SK-N-SH (cell line): Measurements from ENCODE around the gene PSMD14. TPM values are rescaled to one million over a fixed set of nuclear protein-coding genes. Genes with fewer than 3 reads are reported as not detected.

ENCODE experiments used
- CTCF ChIA-PET: fragments of 300-600, 350-600 bp; formaldehyde crosslinking; extraction: SDS; loops from one replicate; lab custom pipeline; 2021; lab: Yijun Ruan, JAX
- POLR2A ChIA-PET: fragments of 350-600 bp; sonication (Branson Sonifier 250); formaldehyde crosslinking; extraction: SDS; loops from one replicate; lab custom pipeline; 2020; ENCODE audit warnings: antibody characterized with exemption, inconsistent platforms; lab: Yijun Ruan, JAX
- DNase-seq: peaks from one replicate; pipeline ENCODE4 v3.0.0; 2012
- H2AFZ ChIP-seq: fragments of 200-600 bp; sonication (generic); 2 replicates; pipeline ENCODE4 v1.8.1; 2016; ENCODE audit warnings: antibody characterized with exemption, mild to moderate bottlenecking, low read depth
- H3F3A ChIP-seq: fragments of 200-600 bp; sonication (generic); replicated peaks from 2 replicates; pipeline ENCODE3; 2016; ENCODE audit warnings: antibody characterized with exemption, mild to moderate bottlenecking; ENCODE audit not compliant: insufficient read depth
- H3K27ac ChIP-seq, 2 experiments: fragments of 200-500 bp in 1 of 2; fragments of 200-600 bp in 1 of 2; sonication (Bioruptor generic) in 1 of 2; sonication (generic), shearing (Covaris generic) in 1 of 2; 2 replicates each; pipeline versions ENCODE4 v1.5.1 to v1.6.1; 2014 to 2016; ENCODE audit warnings: low read depth in 2 of 2, inconsistent platforms in 1 of 2, low read length in 1 of 2, mild to moderate bottlenecking in 1 of 2, mixed read lengths in 1 of 2
- H3K27me3 ChIP-seq: fragments of 200-600 bp; sonication (generic), shearing (Covaris generic); 2 replicates; pipeline ENCODE4 v1.6.1; 2016; ENCODE audit warnings: mixed run types; ENCODE audit not compliant: insufficient read depth
- H3K36me3 ChIP-seq, 2 experiments: fragments of 200-500 bp in 1 of 2; fragments of 200-600 bp in 1 of 2; sonication (Bioruptor generic) in 1 of 2; sonication (generic) in 1 of 2; replicated peaks in 1 of 2; 2 replicates each; pipeline versions ENCODE3 to v1.5.1; 2014 to 2016; ENCODE audit warnings: low read length in 1 of 2, mild to moderate bottlenecking in 1 of 2; ENCODE audit not compliant: insufficient read depth in 2 of 2, control insufficient read depth in 1 of 2
- H3K4me1 ChIP-seq, 2 experiments: fragments of 200-500 bp in 1 of 2; fragments of 200-600 bp in 1 of 2; sonication (Bioruptor generic) in 1 of 2; sonication (generic), shearing (Covaris generic) in 1 of 2; 2 replicates each; pipeline versions ENCODE4 v1.5.1 to v1.6.1; 2014 to 2016; ENCODE audit warnings: low read depth in 1 of 2, low read length in 1 of 2, mixed run types in 1 of 2; ENCODE audit not compliant: insufficient read depth in 2 of 2, control insufficient read depth in 1 of 2
- H3K4me2 ChIP-seq: fragments of 200-600 bp; sonication (generic), shearing (Covaris generic); 2 replicates; pipeline ENCODE4 v1.6.1; 2017; ENCODE audit warnings: mixed run types
- H3K4me3 ChIP-seq, 2 experiments: fragments of 200-500 bp in 1 of 2; fragments of 200-600 bp in 1 of 2; sonication (Bioruptor generic) in 1 of 2; sonication (generic), shearing (Covaris generic) in 1 of 2; 2 replicates each; pipeline versions ENCODE4 v1.5.1 to v1.8.1; 2014 to 2016; ENCODE audit warnings: low read depth in 2 of 2, inconsistent platforms in 1 of 2, low read length in 1 of 2, mild to moderate bottlenecking in 1 of 2, mixed read lengths in 1 of 2, moderate library complexity in 1 of 2
- H3K79me2 ChIP-seq: fragments of 200-600 bp; sonication (generic); 2 replicates; pipeline ENCODE4 v1.8.1; 2017; ENCODE audit warnings: mild to moderate bottlenecking; ENCODE audit not compliant: insufficient read depth
- H3K9ac ChIP-seq: fragments of 200-600 bp; sonication (generic); 2 replicates; pipeline ENCODE4 v1.6.1; 2017; ENCODE audit warnings: mixed run types
- H3K9me2 ChIP-seq: fragments of 200-600 bp; sonication (generic); 2 replicates; pipeline ENCODE4 v1.6.1; 2017; ENCODE audit warnings: mixed run types
- H3K9me3 ChIP-seq: fragments of 200-600 bp; sonication (generic); 2 replicates; pipeline ENCODE4 v1.6.1; 2017; ENCODE audit warnings: mixed run types, mild to moderate bottlenecking, moderate library complexity
- H4K20me1 ChIP-seq: fragments of 200-600 bp; sonication (generic); 2 replicates; pipeline ENCODE4 v1.6.1; 2017; ENCODE audit warnings: mild to moderate bottlenecking, mixed run types; ENCODE audit not compliant: insufficient read depth
- EZH2phosphoT487 ChIP-seq: fragments of 200-600 bp; sonication (generic); IDR thresholded peaks from 2 replicates; pipeline ENCODE4 v1.6.1; 2017; ENCODE audit warnings: low read depth, mixed run types, mild to moderate bottlenecking, antibody characterized with exemption, moderate library complexity, borderline replicate concordance
- FOSL2 ChIP-seq: IDR thresholded peaks from 2 replicates; pipeline ENCODE4 v1.4.0; 2012; ENCODE audit warnings: low read depth, mild to moderate bottlenecking, moderate library complexity, borderline replicate concordance
- FOXJ3 ChIP-seq: sonication (generic); formaldehyde crosslinking; IDR thresholded peaks from 2 replicates; pipeline ENCODE4 v1.5.1; 2020; ENCODE audit warnings: mild to moderate bottlenecking, missing genetic modification reagents
- FOXM1 ChIP-seq: IDR thresholded peaks from 2 replicates; pipeline ENCODE4 v1.4.0; 2012; ENCODE audit warnings: low read depth, mild to moderate bottlenecking
- GABPA ChIP-seq: IDR thresholded peaks from 2 replicates; pipeline ENCODE4 v1.4.0; 2012; ENCODE audit warnings: low read depth, mild to moderate bottlenecking
- GATA2 ChIP-seq: sonication (generic); formaldehyde crosslinking; IDR thresholded peaks from 2 replicates; pipeline ENCODE4 v1.5.0; 2020; ENCODE audit warnings: mild to moderate bottlenecking, missing genetic modification reagents
- MEF2A ChIP-seq: IDR thresholded peaks from 2 replicates; pipeline ENCODE4 v1.4.0; 2012; ENCODE audit warnings: low read depth, borderline replicate concordance
- NRF1 ChIP-seq: IDR thresholded peaks from 2 replicates; pipeline ENCODE4 v1.6.1; 2012; ENCODE audit warnings: low read depth, mild to moderate bottlenecking, low read length
- RCOR1 ChIP-seq: fragments of 150-350 bp; IDR thresholded peaks from 2 replicates; pipeline ENCODE4 v1.6.1; 2017; ENCODE audit warnings: antibody characterized with exemption, low read length
- RFX5 ChIP-seq: IDR thresholded peaks from 2 replicates; pipeline ENCODE4 v1.6.1; 2012; ENCODE audit warnings: mild to moderate bottlenecking, improper control_type of control experiment, low read length
- SIN3A ChIP-seq: IDR thresholded peaks from 2 replicates; pipeline ENCODE4 v1.6.1; 2012; ENCODE audit warnings: low read depth, mild to moderate bottlenecking, low read length, moderate library complexity, borderline replicate concordance
- TCF12 ChIP-seq: IDR thresholded peaks from 2 replicates; pipeline ENCODE4 v1.4.0; 2012
- ZBTB33 ChIP-seq: IDR thresholded peaks from 2 replicates; pipeline ENCODE4 v1.4.0; 2012; ENCODE audit warnings: low read depth, borderline replicate concordance
- WGBS: methylation state at CpG from one replicate; pipeline ENCODE4 v1.1.6; 2017; ENCODE audit warnings: low lambda C conversion rate; 5-methylcytosine and 5-hydroxymethylcytosine counted together
- polyA plus RNA-seq, 3 experiments: library from polyadenylated mRNA; depleted of rRNA; stranded (reverse); fragments of >200 nt; gene quantifications; 2 replicates each; pipeline ENCODE4 v1.2.3, GENCODE V29; 2012
- TF ChIP-seq, protein P1 (sequence below): IDR thresholded peaks from 2 replicates; pipeline ENCODE4 v1.4.0; 2012; ENCODE audit warnings: low read depth
- TF ChIP-seq, protein P2 (sequence below): fragments of 150-350 bp; IDR thresholded peaks from 2 replicates; pipeline ENCODE4 v1.6.1; 2017; ENCODE audit warnings: antibody characterized with exemption, low read length, low read depth, borderline replicate concordance
- TF ChIP-seq, protein P3 (sequence below): IDR thresholded peaks from 2 replicates; pipeline ENCODE4 v1.6.1; 2012; ENCODE audit warnings: mild to moderate bottlenecking, low read depth, low read length, moderate library complexity

Gene PSMD14
- polyA plus RNA-seq, 1 of the 3 experiments (the other 2 are of a cell fraction), result 50.4 TPM

DNA sequence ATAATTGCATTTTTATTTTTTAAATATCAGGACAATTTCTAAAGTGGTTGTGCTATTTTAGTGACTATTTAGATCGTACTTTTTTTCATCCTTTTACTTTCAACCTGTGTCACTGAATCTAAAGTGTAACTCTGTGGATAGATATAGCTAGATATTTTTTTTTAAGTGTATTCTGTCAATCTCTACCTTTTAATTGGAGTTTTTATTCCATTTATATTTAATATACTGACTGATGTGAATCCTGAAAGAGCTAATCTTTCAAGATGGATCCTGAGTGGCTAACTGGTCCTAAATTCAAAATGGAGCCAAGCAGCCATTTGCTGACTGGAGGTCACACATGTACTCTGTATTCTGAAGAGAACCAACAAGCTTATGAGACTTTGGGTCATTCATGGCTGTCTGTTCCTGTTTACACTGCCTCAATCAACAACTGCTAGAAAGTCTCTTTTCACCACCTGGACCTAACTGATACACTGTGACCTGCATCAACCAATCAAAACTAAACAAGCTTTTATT, 4.6 kb upstream of the PSMD14 start:
- Histone ChIP-seq H3K4me1 (no peaks in the 10 kb centered on the region), H3K9me2 (no peaks in the 10 kb centered on the region; the same call in 1 of the 2 replicates), H3F3A (no peaks in the 10 kb centered on the region), H3K4me3 (no peak overlapping the region), H3K27ac (no peak overlapping the region), H3K27me3 (no peaks in the 10 kb centered on the region), H3K9ac (no peak overlapping the region), H3K9me3 (peaks cover 5% of the 10 kb centered on the region; the same call in 1 of the 2 replicates), H2AFZ (no peak overlapping the region)
- no peak for DNase-seq
- 24% methylated on average over 1 of the region's 1 CpG for WGBS
- TF ChIP-seq, protein P1, sequence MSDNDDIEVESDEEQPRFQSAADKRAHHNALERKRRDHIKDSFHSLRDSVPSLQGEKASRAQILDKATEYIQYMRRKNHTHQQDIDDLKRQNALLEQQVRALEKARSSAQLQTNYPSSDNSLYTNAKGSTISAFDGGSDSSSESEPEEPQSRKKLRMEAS, result no peak
- TF ChIP-seq, protein P2, sequence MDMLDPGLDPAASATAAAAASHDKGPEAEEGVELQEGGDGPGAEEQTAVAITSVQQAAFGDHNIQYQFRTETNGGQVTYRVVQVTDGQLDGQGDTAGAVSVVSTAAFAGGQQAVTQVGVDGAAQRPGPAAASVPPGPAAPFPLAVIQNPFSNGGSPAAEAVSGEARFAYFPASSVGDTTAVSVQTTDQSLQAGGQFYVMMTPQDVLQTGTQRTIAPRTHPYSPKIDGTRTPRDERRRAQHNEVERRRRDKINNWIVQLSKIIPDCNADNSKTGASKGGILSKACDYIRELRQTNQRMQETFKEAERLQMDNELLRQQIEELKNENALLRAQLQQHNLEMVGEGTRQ, result no peak
- TF ChIP-seq, protein P3, sequence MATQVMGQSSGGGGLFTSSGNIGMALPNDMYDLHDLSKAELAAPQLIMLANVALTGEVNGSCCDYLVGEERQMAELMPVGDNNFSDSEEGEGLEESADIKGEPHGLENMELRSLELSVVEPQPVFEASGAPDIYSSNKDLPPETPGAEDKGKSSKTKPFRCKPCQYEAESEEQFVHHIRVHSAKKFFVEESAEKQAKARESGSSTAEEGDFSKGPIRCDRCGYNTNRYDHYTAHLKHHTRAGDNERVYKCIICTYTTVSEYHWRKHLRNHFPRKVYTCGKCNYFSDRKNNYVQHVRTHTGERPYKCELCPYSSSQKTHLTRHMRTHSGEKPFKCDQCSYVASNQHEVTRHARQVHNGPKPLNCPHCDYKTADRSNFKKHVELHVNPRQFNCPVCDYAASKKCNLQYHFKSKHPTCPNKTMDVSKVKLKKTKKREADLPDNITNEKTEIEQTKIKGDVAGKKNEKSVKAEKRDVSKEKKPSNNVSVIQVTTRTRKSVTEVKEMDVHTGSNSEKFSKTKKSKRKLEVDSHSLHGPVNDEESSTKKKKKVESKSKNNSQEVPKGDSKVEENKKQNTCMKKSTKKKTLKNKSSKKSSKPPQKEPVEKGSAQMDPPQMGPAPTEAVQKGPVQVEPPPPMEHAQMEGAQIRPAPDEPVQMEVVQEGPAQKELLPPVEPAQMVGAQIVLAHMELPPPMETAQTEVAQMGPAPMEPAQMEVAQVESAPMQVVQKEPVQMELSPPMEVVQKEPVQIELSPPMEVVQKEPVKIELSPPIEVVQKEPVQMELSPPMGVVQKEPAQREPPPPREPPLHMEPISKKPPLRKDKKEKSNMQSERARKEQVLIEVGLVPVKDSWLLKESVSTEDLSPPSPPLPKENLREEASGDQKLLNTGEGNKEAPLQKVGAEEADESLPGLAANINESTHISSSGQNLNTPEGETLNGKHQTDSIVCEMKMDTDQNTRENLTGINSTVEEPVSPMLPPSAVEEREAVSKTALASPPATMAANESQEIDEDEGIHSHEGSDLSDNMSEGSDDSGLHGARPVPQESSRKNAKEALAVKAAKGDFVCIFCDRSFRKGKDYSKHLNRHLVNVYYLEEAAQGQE, result no peak
- TF ChIP-seq RCOR1 (no peak), EZH2phosphoT487 (no peak), GABPA (no peak), FOXJ3 (no peak), TCF12 (no peak), RFX5 (no peak), NRF1 (no peak), MEF2A (no peak), SIN3A (no peak), FOXM1 (no peak), GATA2 (CRISPR knock-in tag) (no peak), FOSL2 (no peak), ZBTB33 (no peak)
- TF ChIP-seq, all 33 proteins: peak for 0
- H4K20me1 ChIP-seq, result no peaks in the 10 kb centered on the region
- H3K79me2 ChIP-seq, result peaks cover 12% of the 10 kb centered on the region
- H3K36me3 ChIP-seq, result no peaks in the 10 kb centered on the region
- no peak overlapping the region for H3K4me2 ChIP-seq
- ChIA-PET CTCF (interaction anchor here (1.1 kb wide), 1 partner anchor 9 kb away, joined by 4 read pairs; no protein-coding TSS in a partner anchor), POLR2A (no interaction called here)
